ENCODE measurements around the gene MYBPHL.

- no peak for TF ChIP-seq CTCF (IDR thresholded peaks at IDR 0.05)
- no peak for TF ChIP-seq POLR2A (IDR thresholded peaks at IDR 0.05)
Observed at GRCh38 chr1:109304226-109304920, 2.4 kb downstream of the MYBPHL start.

Data from thyroid gland (tissue), 4 donors.